NCI-H748 treated with DMSO at 0.1 percent for 48 hours (cell line): ENCODE results near the gene DMRTB1.

ENCODE experiments used
- DNase-seq: peaks from one replicate; lab custom pipeline; 2025; lab: John Stamatoyannopoulos, UW

The DMRTB1 gene

DNA sequence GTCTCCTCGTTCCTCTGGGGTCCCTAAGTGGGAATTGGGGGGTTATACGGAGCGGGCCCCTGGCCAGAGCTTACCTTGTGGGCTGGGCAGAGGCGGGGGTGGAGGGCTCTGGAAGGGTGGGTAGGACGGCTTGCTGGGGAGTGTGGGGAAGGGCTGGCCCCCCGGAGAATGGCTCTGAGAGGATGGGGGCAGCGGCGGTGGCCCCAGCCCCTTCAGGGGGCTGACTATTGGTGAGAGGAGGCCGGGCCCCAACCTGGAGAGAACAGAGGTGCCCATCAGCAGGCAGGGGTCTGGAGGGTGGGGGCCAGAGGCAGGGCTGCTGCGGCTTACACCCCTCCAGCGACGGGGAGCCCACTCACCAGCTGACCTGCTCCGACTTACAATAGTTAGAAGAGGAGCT, 50.6 kb downstream of the DMRTB1 start:
- DNase-seq: no peak

DNA sequence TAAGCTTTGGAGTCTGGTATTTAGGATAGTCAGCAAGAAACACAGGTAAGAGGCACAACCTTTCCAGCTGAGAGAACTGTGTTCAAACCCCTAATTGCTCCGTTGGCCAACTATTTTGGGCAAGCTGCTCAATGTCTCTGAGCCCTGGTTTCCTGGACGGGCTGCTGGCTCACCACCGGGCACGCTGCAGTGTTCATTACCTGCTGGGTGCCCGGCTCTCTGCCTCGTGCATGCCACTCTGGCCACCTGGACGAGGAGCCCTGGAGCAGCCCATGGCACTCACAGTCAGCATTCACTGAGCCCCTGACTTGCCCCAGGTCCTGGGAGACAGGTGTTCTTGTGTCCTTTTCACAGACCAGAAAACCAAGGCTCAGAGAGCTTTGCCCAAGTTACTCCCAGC, 51.0 kb downstream of the DMRTB1 start:
- no peak for DNase-seq

DNA sequence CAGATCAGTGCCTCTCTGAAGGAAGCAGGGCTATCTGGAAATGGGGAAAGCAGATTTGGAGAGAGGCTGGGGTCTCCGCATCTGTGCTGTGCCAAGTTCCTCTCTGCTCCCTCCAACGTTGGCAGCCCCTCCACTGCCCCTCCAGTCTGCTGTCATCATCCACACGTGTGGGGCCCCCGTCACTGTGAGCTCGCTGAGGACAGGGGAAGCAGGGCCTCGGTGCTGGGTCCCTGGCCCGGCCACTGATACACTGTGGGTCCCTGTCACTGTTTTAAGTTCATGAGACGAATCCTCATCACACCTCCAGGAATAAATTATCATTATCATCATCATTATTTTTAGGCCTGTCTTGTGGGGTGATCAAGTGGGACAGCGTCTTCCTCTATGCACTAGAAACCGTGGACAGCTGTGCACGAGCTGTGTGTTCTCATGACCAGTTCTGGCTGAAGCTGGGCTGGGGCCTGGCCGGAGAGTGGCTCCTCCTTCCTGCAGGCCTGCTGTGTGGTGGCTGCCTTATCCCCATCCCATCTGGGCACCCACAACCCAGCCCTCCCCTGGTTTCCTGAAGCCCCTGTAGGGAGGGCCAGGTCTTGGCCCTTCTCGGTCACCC, 52.2 kb downstream of the DMRTB1 start:
- no peak for DNase-seq

DNA sequence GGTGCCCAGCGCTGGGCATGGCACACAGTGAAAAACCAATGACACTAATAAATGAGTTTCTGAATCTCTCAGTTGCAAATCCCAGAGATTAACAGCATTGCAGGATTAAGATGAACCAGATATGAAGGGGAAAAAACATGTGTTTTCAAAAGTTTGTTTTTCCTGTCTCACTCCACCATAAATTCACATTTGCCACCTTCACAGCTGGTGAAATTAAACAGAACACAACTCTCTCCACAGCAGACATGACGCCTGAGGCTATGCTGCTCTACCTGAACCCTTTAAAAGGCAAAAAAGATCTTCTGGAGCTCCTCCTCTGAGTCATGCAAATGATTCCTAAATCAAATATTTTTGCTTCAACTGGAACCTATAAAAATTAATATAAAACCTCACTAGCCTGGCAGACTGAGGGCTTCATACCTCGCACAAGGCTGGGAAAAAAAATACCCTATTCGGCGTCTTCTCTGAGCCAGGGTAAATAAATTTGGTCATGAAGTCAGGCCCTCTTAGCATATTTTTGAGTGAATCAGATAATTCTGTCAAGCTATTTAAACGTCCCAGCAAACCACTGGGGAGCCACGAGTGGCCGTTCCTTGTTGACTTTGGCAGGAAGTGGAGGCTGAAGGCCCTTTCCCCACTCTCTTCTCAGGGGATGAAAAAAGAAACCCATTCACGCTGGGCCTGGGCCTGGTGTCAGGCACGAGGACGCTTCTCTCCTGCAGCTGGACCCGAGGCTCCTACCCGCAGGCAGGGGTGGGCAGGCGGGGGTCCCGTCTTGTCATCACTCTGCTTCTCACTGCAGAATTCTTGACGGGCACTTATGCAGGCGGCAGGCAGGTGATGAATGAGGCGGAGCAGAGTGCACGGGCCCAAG, 53.0 kb downstream of the DMRTB1 start:
- DNase-seq: no peak

DNA sequence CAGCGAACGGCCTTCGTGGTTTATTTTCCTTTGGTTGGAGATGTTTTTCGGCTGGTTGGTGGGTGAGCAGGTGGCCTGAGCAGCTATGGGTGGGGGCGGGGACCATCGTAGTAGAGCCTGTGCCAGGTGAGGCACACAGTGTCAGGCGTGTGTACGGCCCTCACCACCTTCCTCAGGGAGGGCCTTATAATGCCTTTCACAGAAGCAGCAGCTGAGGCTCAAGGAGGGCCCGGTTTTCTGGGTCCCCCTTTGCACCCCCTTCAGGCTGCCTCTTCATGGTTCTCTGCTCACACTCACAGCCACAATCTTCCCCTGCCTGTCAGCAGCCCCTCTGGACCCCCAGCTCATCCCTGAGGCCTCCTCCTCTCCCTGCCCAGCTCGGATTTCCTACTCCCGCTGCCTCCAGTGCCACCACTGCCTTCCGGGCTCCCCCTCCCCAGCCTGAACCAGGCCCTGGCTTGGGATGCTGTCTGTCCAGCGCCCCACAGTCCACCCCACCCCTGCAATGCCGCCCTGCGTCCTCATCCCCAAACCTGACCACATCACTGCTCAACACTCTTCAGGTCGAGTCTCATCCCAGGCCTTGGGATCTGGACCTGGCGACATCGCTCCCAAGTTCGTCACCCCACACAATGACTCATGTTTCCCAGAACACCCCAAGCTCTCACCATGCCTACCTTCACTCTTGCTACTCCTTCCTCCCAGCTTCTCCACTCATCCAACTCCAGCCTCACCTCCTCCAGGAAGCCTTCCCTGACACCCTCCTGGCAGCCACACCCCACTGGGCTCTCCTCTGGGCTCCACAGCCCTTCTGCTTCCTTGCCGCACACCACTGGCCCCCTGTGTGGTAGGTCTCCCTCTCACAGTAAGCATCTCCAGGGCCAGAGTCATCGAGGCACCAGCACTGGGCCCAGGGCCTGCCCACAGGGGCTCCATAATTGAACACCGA, 53.9 kb downstream of the DMRTB1 start:
- DNase-seq: no peak

DNA sequence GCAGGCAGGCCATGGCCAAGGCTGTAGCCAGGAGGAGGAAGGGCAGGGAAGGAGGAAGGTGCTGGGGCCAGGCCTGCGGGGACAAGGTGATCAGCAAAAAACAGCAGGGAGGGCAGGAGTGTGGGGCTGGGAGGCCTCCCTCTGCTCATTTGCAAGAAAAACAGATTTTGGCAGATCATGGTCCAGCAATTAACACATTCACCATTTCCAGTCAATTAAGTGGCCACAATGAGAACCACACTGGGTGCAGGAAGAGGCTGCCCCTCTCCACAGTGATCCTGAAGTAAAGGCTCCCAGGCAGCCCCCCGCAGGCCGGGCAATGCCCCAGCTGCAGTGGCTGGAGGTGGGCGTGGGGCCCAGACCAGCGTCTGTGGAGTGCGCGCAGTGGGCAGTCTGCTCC, 54.6 kb downstream of the DMRTB1 start:
- no peak for DNase-seq

DNA sequence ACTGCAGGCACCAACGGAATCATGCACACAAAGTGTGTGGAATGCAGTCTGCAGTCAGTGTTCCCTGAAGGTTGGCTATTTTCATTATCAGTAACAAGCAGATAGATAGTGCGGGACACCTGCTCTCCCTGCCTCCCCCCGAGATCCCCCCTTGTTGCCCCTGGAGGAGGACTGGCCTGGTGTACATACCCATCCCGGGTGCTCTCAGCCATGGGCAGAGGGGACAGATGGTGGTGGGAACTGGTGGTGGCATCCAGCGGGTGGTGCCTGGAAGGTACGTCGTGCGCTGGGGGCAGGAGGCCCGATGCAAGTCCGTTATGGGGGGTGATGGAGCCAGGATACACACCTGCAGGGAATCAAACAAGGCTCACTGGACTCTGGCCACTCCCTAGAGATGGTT, 55.2 kb downstream of the DMRTB1 start:
- DNase-seq: no peak

DNA sequence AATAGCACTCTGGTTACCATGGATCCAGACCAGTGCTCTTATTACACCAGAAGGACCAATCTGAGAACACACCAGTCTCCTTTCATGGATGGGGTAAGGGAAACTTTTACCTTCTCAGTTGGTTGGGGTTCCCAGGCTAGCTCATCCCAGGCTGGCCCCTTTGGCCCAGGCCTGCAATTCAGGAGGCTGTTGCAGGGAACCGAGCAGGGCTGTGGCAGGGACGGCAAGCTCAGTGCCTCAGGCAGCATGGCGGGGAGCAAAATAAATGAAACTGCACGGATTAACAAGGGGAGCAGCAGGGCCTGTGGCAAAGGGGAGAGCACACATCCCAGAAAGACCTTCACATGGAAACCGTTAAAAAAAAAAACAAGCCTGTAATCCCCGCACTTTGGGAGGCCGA, 57.0 kb downstream of the DMRTB1 start:
- DNase-seq: no peak
